Measurements from ENCODE around the gene CYP46A1.
A peak's percentile ranks its signal among the peaks of the same experiment; 100 is the strongest.

CYP46A1 gene

GRCh38 chr14:99751539-99752485 is 67.7 kb downstream of the CYP46A1 start:
- H3K4me3 ChIP-seq (ENCODE audit: low read depth, low read length): no peak overlapping the region
- peak; percentile 33 for DNase-seq
- no peak for TF ChIP-seq CTCF (IDR thresholded peaks at IDR 0.05; ENCODE audit: low read depth, low read length)
- no peaks in the 10 kb centered on the region for H3K27me3 ChIP-seq
- H3K36me3 ChIP-seq: no peaks in the 10 kb centered on the region
- H3K4me1 ChIP-seq: peaks cover 8% of the 10 kb centered on the region; the same call in 1 of the 2 replicates
- H3K9me3 ChIP-seq: no peaks in the 10 kb centered on the region

- no peaks in the 10 kb centered on the region for H3K9me3 ChIP-seq
- H3K27me3 ChIP-seq: no peaks in the 10 kb centered on the region
- no peak for DNase-seq
- H3K4me3 ChIP-seq (ENCODE audit: low read depth, low read length): no peak overlapping the region
- TF ChIP-seq CTCF (IDR thresholded peaks at IDR 0.05; ENCODE audit: low read depth, low read length): no peak
- peaks cover 8% of the 10 kb centered on the region; the same call in 1 of the 2 replicates for H3K4me1 ChIP-seq
- no peaks in the 10 kb centered on the region for H3K36me3 ChIP-seq
Measured at GRCh38 chr14:99752486-99753121, 68.5 kb downstream of the CYP46A1 start.

GRCh38 chr14:99753225-99754140 is 69.4 kb downstream of the CYP46A1 start:
- DNase-seq: no peak
- TF ChIP-seq CTCF (IDR thresholded peaks at IDR 0.05; ENCODE audit: low read depth, low read length): no peak
- Histone ChIP-seq H3K4me1 (peaks cover 8% of the 10 kb centered on the region; the same call in 1 of the 2 replicates), H3K4me3 (ENCODE audit: low read depth, low read length) (no peak overlapping the region), H3K36me3 (no peaks in the 10 kb centered on the region), H3K9me3 (no peaks in the 10 kb centered on the region), H3K27me3 (no peaks in the 10 kb centered on the region)

- no peak for DNase-seq
- Histone ChIP-seq H3K36me3 (no peaks in the 10 kb centered on the region), H3K27me3 (no peaks in the 10 kb centered on the region), H3K4me1 (peaks cover 8% of the 10 kb centered on the region; the same call in 1 of the 2 replicates), H3K4me3 (ENCODE audit: low read depth, low read length) (no peak overlapping the region), H3K9me3 (no peaks in the 10 kb centered on the region)
- no peak for TF ChIP-seq CTCF (IDR thresholded peaks at IDR 0.05; ENCODE audit: low read depth, low read length)
Measured at GRCh38 chr14:99754141-99755067, 70.3 kb downstream of the CYP46A1 start.

- DNase-seq: no peak
- Histone ChIP-seq H3K4me1 (peaks cover 8% of the 10 kb centered on the region; the same call in 1 of the 2 replicates), H3K4me3 (ENCODE audit: low read depth, low read length) (no peak overlapping the region), H3K36me3 (no peaks in the 10 kb centered on the region), H3K9me3 (no peaks in the 10 kb centered on the region), H3K27me3 (no peaks in the 10 kb centered on the region)
- TF ChIP-seq CTCF (IDR thresholded peaks at IDR 0.05; ENCODE audit: low read depth, low read length): no peak
Measured at GRCh38 chr14:99755068-99755405, 70.9 kb downstream of the CYP46A1 start.
